COR-L47 (cell line): ENCODE measurements around the gene CLN5.
A peak's percentile ranks its signal among the peaks of the same experiment; 100 is the strongest.
"Not testable (repeated sequence)": the region's sequence is repeated elsewhere in the genome, so short reads cannot be mapped to it uniquely, and the experiment has no call there.

Experiments
- DNase-seq: peaks from one replicate; lab custom pipeline; 2025; lab: John Stamatoyannopoulos, UW

The CLN5 gene

GRCh38 chr13:76975863-76976262 lies 16.0 kb upstream of the CLN5 start:
- no peak for DNase-seq

- no peak for DNase-seq
These were observed 15.4 kb upstream of the CLN5 start for GRCh38 chr13:76976490-76976889.

- DNase-seq, result no peak
These were observed 15.0 kb upstream of the CLN5 start for GRCh38 chr13:76976929-76977328.

- DNase-seq, result peak; percentile 31
These were observed 11.7 kb upstream of the CLN5 start for GRCh38 chr13:76980075-76980718.

GRCh38 chr13:76982061-76982460 lies 9.8 kb upstream of the CLN5 start:
- no peak for DNase-seq

GRCh38 chr13:76983676-76984075 lies 8.2 kb upstream of the CLN5 start:
- no peak for DNase-seq

- no peak for DNase-seq
These were observed 467 bp upstream of the CLN5 start for GRCh38 chr13:76991432-76991795.

- DNase-seq, result no peak
These were observed 694 bp downstream of the CLN5 start for GRCh38 chr13:76992548-76993001.

- DNase-seq, result no peak
These were observed 1.1 kb downstream of the CLN5 start for GRCh38 chr13:76993021-76993420.

- no peak for DNase-seq
These were observed 1.6 kb downstream of the CLN5 start for GRCh38 chr13:76993473-76993872.

- no peak for DNase-seq
These were observed 2.4 kb downstream of the CLN5 start for GRCh38 chr13:76994281-76994680.

GRCh38 chr13:77000475-77000874 lies 8.6 kb downstream of the CLN5 start:
- no peak for DNase-seq

GRCh38 chr13:77001540-77001939 lies 9.7 kb downstream of the CLN5 start:
- no peak for DNase-seq

- DNase-seq, result no peak
These were observed 10.2 kb downstream of the CLN5 start for GRCh38 chr13:77001963-77002587.

GRCh38 chr13:77002590-77003190 lies 10.8 kb downstream of the CLN5 start:
- no peak for DNase-seq

- DNase-seq, result not testable (repeated sequence)
These were observed 16.5 kb downstream of the CLN5 start for GRCh38 chr13:77008337-77008736.

GRCh38 chr13:77009011-77009410 lies 17.1 kb downstream of the CLN5 start:
- DNase-seq, result no peak

- DNase-seq, result not testable (repeated sequence)
These were observed 17.8 kb downstream of the CLN5 start for GRCh38 chr13:77009719-77010118.

- no peak for DNase-seq
These were observed 22.1 kb downstream of the CLN5 start for GRCh38 chr13:77013853-77014542.

- DNase-seq, result no peak
These were observed 23.2 kb downstream of the CLN5 start for GRCh38 chr13:77014906-77015685.

GRCh38 chr13:77016251-77016812 lies 24.5 kb downstream of the CLN5 start:
- DNase-seq, result no peak
